Measurements from ENCODE around the gene FAM151A. TPM values are rescaled to one million over a fixed set of nuclear protein-coding genes. Genes with fewer than 3 reads are reported as not detected.

FAM151A gene
- total and polyA plus RNA-seq, 2 donors (not counting 3 experiments of a cell fraction or from before 2014, with no cell fraction given): not detected

DNA sequence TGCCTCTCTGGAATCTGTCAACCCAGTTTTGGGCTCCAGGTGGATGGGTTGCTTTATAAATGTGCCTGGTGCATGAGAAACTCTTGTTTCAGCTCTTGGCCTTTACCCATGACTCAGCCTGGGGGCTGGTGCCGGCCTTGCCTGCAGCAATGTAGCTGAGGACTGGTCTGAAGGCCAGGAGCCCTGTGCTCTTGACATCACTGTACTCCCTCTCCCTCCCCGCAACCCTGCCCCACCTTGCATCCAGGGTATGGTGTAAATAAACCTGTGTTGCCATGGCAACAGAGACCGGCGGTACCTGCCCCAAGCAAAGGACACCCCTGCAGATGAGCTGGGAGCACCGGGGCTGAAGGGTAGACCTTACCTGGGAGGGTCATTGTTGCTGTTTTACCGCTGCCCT lies 13.3 kb downstream of the FAM151A start:
- dilution Hi-C loops (cut with MboI; ENCODE audit: extremely low pct_ligation_motif_present, low sequenced_read_pairs): no loop called here
- Histone ChIP-seq H3K4me2 (ENCODE audit: insufficient read depth, low read length) (no peak overlapping the region), H3K27ac (ENCODE audit: insufficient read depth, low read depth, low read length) (no peak overlapping the region), H3K27me3 (ENCODE audit: control insufficient read depth in 2 of 2, insufficient read depth in 2 of 2, low read length in 2 of 2) (no peaks in the 10 kb centered on the region), H3K4me3 (replicated peaks in 1 of 3; ENCODE audit: insufficient read depth in 1 of 3, low read depth in 1 of 3, low read length in 3 of 3) (no peak overlapping the region), H3K36me3 (ENCODE audit: control insufficient read depth in 2 of 2, extremely low read depth in 1 of 2, insufficient read depth in 2 of 2, low read length in 2 of 2) (no peaks in the 10 kb centered on the region), H3K9ac (replicated peaks; ENCODE audit: extremely low read depth, insufficient read depth, low read length) (no peak overlapping the region), H3K9me1 (replicated peaks; ENCODE audit: control insufficient read depth, extremely low read depth, insufficient read depth, low read length) (no peaks in the 10 kb centered on the region), H3K4me1 (ENCODE audit: control insufficient read depth, extremely low read depth, insufficient read depth, low read length) (no peaks in the 10 kb centered on the region), H3K9me3 (replicated peaks; ENCODE audit: control insufficient read depth, insufficient read depth, low read length) (no peaks in the 10 kb centered on the region), H2AFZ (ENCODE audit: low read depth, low read length) (no peak overlapping the region), H3K79me2 (ENCODE audit: control insufficient read depth, insufficient read depth, low read length) (no peaks in the 10 kb centered on the region), H4K20me1 (replicated peaks; ENCODE audit: control insufficient read depth, extremely low read depth, insufficient read depth, low read length) (no peaks in the 10 kb centered on the region)
- no TSS peak for BruUV-seq (replicated peaks)
- FAIRE-seq (no peak), DNase-seq (ENCODE audit: low read depth, low spot score) (no peak)
- ChIA-PET POLR2A (no interaction called here), CTCF (no interaction called here)
- intact Hi-C loops (cut with micrococcal nuclease): no loop called here
- TF ChIP-seq POLR2A (IDR thresholded peaks at IDR 0.05; ENCODE audit: low read depth, low read length) (no peak), JUN (IDR thresholded peaks at IDR 0.05; ENCODE audit: borderline replicate concordance, insufficient read depth, insufficient read length, low read depth) (no peak), EZH2 (IDR thresholded peaks at IDR 0.05; ENCODE audit: borderline replicate concordance, low read depth, low read length, severe bottlenecking) (no peak), GATA2 (IDR thresholded peaks at IDR 0.05; ENCODE audit: insufficient read depth, insufficient read length, low read depth, low read length) (no peak), MYC (IDR thresholded peaks at IDR 0.05; ENCODE audit: low read depth, low read length) (no peak), FOS (IDR thresholded peaks at IDR 0.05; ENCODE audit: borderline replicate concordance, insufficient read depth, low read length) (no peak), CTCF (IDR thresholded peaks at IDR 0.05; ENCODE audit: extremely low read depth in 1 of 2, insufficient read depth in 1 of 2, low read depth in 1 of 2, low read length in 2 of 2) (no peak), POLR2AphosphoS5 (IDR thresholded peaks at IDR 0.05; ENCODE audit: insufficient read depth, low read depth, low read length) (no peak)
- TF ChIP-seq, protein P1, sequence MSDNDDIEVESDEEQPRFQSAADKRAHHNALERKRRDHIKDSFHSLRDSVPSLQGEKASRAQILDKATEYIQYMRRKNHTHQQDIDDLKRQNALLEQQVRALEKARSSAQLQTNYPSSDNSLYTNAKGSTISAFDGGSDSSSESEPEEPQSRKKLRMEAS (IDR thresholded peaks at IDR 0.05; ENCODE audit: insufficient read depth, insufficient read length): no peak

Data from endothelial cell of umbilical vein (primary cell).